Natural killer cell (primary cell): ENCODE data around the gene SDC3. TPM values are rescaled to one million over a fixed set of nuclear protein-coding genes. Genes with fewer than 3 reads are reported as not detected.
"Not testable (repeated sequence)": the region's sequence is repeated elsewhere in the genome, so short reads cannot be mapped to it uniquely, and the experiment has no call there.

Experiments
- ATAC-seq, 3 donors: fragments of 150-1000 bp in 2 of 3; fragments of 200-7000 bp in 1 of 3; cut with Tn5 transposase; 1 replicate in 1 of 3; 2 replicates in 2 of 3; pipeline ENCODE4 v1.10.0; 2021; ENCODE audit warnings: mild to moderate bottlenecking in 2 of 3, moderate library complexity in 2 of 3
- DNase-seq, 2 donors: peaks; one replicate each; pipeline versions ENCODE4 v3.0.0 to v3.0.0-alpha.2; 2013 to 2021; ENCODE audit warnings: mixed read lengths in 1 of 2
- H3K27ac ChIP-seq: one replicate; pipeline ENCODE4 v1.5.1; 2013; ENCODE audit warnings: mild to moderate bottlenecking, low read length
- H3K27me3 ChIP-seq: one replicate; pipeline ENCODE4 v1.6.1; 2013; ENCODE audit warnings: low read length; ENCODE audit not compliant: control insufficient read depth, insufficient read depth
- H3K36me3 ChIP-seq: one replicate; pipeline ENCODE4 v1.6.1; 2013; ENCODE audit warnings: low read length; ENCODE audit not compliant: control insufficient read depth, insufficient read depth
- H3K4me1 ChIP-seq: one replicate; pipeline ENCODE4 v1.6.1; 2013; ENCODE audit warnings: low read length; ENCODE audit not compliant: control insufficient read depth, insufficient read depth
- H3K4me3 ChIP-seq: one replicate; pipeline ENCODE4 v1.5.1; 2013; ENCODE audit warnings: low read length
- H3K9me3 ChIP-seq: one replicate; pipeline ENCODE4 v1.6.1; 2013; ENCODE audit warnings: low read length; ENCODE audit not compliant: control insufficient read depth, insufficient read depth
- H3K27ac Mint-ChIP-seq, 2 donors: one replicate each; pipeline ENCODE4 v1.8.0; 2022; ENCODE audit warnings: mild to moderate bottlenecking in 2 of 2, mixed read lengths in 2 of 2, moderate library complexity in 1 of 2
- H3K27me3 Mint-ChIP-seq, 2 donors: one replicate each; pipeline ENCODE4 v1.8.0; 2022; ENCODE audit warnings: low read depth in 2 of 2, mixed read lengths in 2 of 2
- H3K36me3 Mint-ChIP-seq: one replicate; pipeline ENCODE4 v1.8.0; 2022; ENCODE audit warnings: mixed read lengths
- H3K4me1 Mint-ChIP-seq, 2 donors: one replicate each; pipeline ENCODE4 v1.8.0; 2022; ENCODE audit warnings: mixed read lengths in 2 of 2
- H3K4me3 Mint-ChIP-seq: one replicate; pipeline ENCODE4 v1.8.0; 2022; ENCODE audit warnings: mild to moderate bottlenecking, moderate library complexity, mixed read lengths
- H3K9me3 Mint-ChIP-seq, 2 donors: one replicate each; pipeline ENCODE4 v1.8.0; 2022; ENCODE audit warnings: mixed read lengths in 2 of 2
- WGBS: methylation state at CpG from one replicate; pipeline ENCODE4 v1.1.7; 2013; ENCODE audit warnings: missing lambda C conversion rate; ENCODE audit not compliant: insufficient coverage; 5-methylcytosine and 5-hydroxymethylcytosine counted together
- intact Hi-C: fragments of 100-400 bp; cut with micrococcal nuclease; formaldehyde crosslinking; loops from one replicate; pipeline ENCODE4 v1.14.2; 2022
- total RNA-seq, 4 donors: library from RNA; stranded (reverse); fragments of 120-200 nt in 1 of 4; gene quantifications; one replicate each; pipeline versions ENCODE4 v1.2.3 to v1.2.4, GENCODE V29; 2013 to 2022
- TF ChIP-seq, protein P1 (sequence below): fragments of 200-600 bp; IDR thresholded peaks from one replicate; pipeline ENCODE4 v1.8.0; 2022; ENCODE audit warnings: antibody characterized with exemption

Gene SDC3
- total RNA-seq, 3 donors from 2014 or later (not counting 1 experiment from before 2014, with no cell fraction given): 0.33 to 0.63 TPM; not detected in 1

DNA sequence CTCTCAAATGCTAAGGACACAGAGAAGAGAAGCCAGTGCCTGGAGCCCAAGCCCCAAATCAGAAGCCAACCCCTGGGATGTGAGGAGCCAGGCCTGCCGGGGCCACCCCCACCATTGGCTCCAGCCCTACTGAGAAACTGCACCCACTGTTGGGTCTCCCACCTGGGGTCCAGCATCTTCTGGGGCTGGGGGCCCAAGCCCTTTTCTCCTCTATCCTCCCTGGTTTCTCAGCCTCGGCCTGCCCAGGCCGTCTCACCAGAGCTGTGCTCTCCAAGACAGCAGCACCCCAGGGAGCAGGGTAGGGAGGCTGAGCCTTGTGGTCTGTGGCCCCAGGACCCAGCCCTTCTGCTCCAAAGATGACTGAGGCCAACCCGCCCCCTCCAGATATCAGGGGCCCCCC is 37.9 kb downstream of the SDC3 start:
- Mint-ChIP-seq H3K36me3 (no peaks in the 10 kb centered on the region), H3K27ac (no peak overlapping the region), H3K27me3 (peaks cover 45 to 61% of the 10 kb centered on the region in 2 donors), H3K9me3 (no peaks in the 10 kb centered on the region), H3K4me1 (peaks cover 6 to 11% of the 10 kb centered on the region in 2 donors), H3K4me3 (no peak overlapping the region)
- peaks cover 17% of the 10 kb centered on the region for H3K4me1 ChIP-seq
- no peaks in the 10 kb centered on the region for H3K36me3 ChIP-seq
- no peak overlapping the region for H3K4me3 ChIP-seq
- 93% methylated on average over 4 of the region's 4 CpGs for WGBS
- peaks cover 34% of the 10 kb centered on the region for H3K27me3 ChIP-seq
- DNase-seq: no peak
- TF ChIP-seq, protein P1, sequence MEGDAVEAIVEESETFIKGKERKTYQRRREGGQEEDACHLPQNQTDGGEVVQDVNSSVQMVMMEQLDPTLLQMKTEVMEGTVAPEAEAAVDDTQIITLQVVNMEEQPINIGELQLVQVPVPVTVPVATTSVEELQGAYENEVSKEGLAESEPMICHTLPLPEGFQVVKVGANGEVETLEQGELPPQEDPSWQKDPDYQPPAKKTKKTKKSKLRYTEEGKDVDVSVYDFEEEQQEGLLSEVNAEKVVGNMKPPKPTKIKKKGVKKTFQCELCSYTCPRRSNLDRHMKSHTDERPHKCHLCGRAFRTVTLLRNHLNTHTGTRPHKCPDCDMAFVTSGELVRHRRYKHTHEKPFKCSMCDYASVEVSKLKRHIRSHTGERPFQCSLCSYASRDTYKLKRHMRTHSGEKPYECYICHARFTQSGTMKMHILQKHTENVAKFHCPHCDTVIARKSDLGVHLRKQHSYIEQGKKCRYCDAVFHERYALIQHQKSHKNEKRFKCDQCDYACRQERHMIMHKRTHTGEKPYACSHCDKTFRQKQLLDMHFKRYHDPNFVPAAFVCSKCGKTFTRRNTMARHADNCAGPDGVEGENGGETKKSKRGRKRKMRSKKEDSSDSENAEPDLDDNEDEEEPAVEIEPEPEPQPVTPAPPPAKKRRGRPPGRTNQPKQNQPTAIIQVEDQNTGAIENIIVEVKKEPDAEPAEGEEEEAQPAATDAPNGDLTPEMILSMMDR: no peak
- H3K27ac ChIP-seq: no peak overlapping the region
- no peak for ATAC-seq
- intact Hi-C loops: no loop called here
- H3K9me3 ChIP-seq: peaks cover 21% of the 10 kb centered on the region

DNA sequence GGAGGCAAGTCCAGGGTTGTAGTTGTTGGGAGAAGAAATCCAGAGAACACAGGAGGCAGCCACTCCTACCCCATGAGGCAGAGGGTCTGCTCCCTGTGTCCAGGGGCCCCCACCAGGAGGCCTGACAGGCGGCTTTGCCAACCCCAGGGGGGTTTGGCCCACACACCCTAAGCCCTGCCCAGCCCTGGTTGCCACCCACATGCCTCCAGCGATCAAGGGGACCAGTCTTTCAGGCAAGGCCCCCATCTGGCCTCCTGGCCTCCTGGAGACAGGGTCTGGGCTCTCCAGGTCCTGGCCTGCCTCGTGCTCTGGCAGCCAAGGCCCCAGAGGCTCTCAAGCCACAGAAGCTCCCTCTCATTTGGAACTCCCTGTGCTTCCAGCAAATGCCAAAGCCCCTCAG is 38.5 kb downstream of the SDC3 start:
- DNase-seq (no peak), ATAC-seq (no peak)
- Histone ChIP-seq H3K9me3 (peaks cover 21% of the 10 kb centered on the region), H3K4me3 (no peak overlapping the region), H3K27ac (no peak overlapping the region), H3K36me3 (no peaks in the 10 kb centered on the region), H3K27me3 (peaks cover 34% of the 10 kb centered on the region), H3K4me1 (peaks cover 17% of the 10 kb centered on the region)
- Mint-ChIP-seq H3K27me3 (peaks cover 44 to 57% of the 10 kb centered on the region in 2 donors), H3K36me3 (no peaks in the 10 kb centered on the region), H3K27ac (no peak overlapping the region), H3K4me3 (no peak overlapping the region), H3K4me1 (peaks cover 6 to 11% of the 10 kb centered on the region in 2 donors), H3K9me3 (no peaks in the 10 kb centered on the region)
- TF ChIP-seq, protein P1: no peak
- intact Hi-C loops: no loop called here
- 70% methylated on average over 3 of the region's 3 CpGs for whole genome bisulfite sequencing

DNA sequence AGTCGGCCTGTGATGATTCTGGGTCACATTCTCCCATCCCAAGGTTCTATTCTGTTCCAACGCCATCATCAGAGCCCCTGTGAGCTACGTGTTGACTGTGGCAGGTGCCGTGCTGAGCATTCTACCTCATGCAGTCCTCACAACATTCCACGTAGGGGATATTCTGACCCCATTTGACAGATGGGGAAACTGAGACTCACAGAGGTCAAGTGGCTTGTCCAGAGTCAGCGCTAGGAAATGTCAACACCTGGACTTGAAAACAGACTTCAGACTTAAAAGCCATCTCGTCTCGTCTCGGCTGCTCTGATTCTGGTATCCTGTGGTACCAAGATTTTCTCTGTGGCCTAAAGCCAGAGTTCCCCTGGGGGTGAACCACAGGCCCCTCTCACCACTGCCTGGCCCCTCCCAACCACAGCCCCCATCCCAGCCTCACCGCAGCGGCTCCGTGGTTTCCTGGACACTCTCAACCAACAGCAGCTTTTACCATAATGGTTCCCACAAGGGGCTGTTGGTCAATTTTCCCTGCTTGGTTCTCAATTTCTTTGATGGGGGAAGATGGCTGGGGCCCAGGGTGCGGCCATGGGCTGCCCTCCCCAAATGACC is 39.6 kb downstream of the SDC3 start:
- ATAC-seq (peak in 1 of 3 donors; percentile 85), DNase-seq (peak in 1 of 2 donors; percentile 22)
- Mint-ChIP-seq H3K27ac (peak overlapping the region in 1 of 2 donors; percentile 34), H3K9me3 (no peaks in the 10 kb centered on the region), H3K4me3 (peak overlapping the region; percentile 3), H3K27me3 (peaks cover 46 to 48% of the 10 kb centered on the region in 2 donors), H3K36me3 (no peaks in the 10 kb centered on the region), H3K4me1 (peaks cover 6 to 11% of the 10 kb centered on the region in 2 donors)
- WGBS: 31% methylated on average over 13 of the region's 13 CpGs
- H3K4me3 ChIP-seq: no peak overlapping the region
- H3K27me3 ChIP-seq: peaks cover 36% of the 10 kb centered on the region
- peaks cover 21% of the 10 kb centered on the region for H3K9me3 ChIP-seq
- intact Hi-C loops: loop anchor here (10.0 kb wide), 1 partner anchor 56 kb away; no protein-coding TSS in a partner anchor
- H3K4me1 ChIP-seq: peaks cover 17% of the 10 kb centered on the region
- no peak overlapping the region for H3K27ac ChIP-seq
- H3K36me3 ChIP-seq: no peaks in the 10 kb centered on the region
- TF ChIP-seq, protein P1: no peak

DNA sequence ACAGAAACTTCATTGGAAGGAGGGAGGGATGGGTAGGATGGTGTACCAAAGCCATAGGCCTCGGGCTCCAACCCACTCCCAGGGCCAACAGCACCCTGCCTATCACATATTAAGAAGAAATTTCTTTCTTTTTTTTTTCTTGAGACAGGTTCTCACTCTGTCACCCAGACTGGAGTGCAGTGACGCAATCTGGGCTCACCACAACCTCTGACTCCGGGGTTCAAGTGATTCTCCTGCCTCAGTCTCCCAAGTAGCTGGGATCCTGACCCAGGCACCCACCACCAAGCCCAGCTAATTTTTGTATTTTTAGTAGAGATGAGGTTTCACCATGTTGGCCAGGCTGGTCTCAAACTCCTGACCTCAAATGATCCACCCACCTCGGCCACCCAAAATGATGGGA is 40.5 kb downstream of the SDC3 start:
- WGBS: 74% methylated on average over 3 of the region's 4 CpGs
- not testable (repeated sequence) for H3K4me3 ChIP-seq, H3K4me3 Mint-ChIP-seq, DNase-seq, H3K27ac Mint-ChIP-seq, ATAC-seq, H3K36me3 Mint-ChIP-seq, H3K9me3 Mint-ChIP-seq, H3K36me3 ChIP-seq, H3K27ac ChIP-seq
- intact Hi-C loops: loop anchor here (10.0 kb wide), 1 partner anchor 57 kb away; no protein-coding TSS in a partner anchor
- H3K9me3 ChIP-seq: peaks cover 18% of the 10 kb centered on the region
- Mint-ChIP-seq H3K27me3 (peaks cover 40 to 41% of the 10 kb centered on the region in 2 donors), H3K4me1 (peaks cover 6 to 11% of the 10 kb centered on the region in 2 donors)
- H3K4me1 ChIP-seq: peaks cover 17% of the 10 kb centered on the region
- H3K27me3 ChIP-seq: peaks cover 39% of the 10 kb centered on the region
